Right atrium auricular region (tissue), 2 donors: ENCODE measurements around the gene CHST3. TPM values are rescaled to one million over a fixed set of nuclear protein-coding genes. Genes with fewer than 3 reads are reported as not detected.

Experiments used
- DNase-seq: peaks from one replicate; pipeline ENCODE4 v3.0.0-alpha.2; 2019; ENCODE audit warnings: low spot score
- H3K27ac ChIP-seq, 2 donors: fragments of 200-600 bp; sonication (generic); 1 replicate in 1 of 2; 2 replicates in 1 of 2; pipeline ENCODE4 v1.5.1; 2016 to 2019
- H3K27me3 ChIP-seq, 2 donors: fragments of 200-600 bp; sonication (generic); one replicate each; pipeline versions ENCODE4 v1.5.1 to v1.6.0; 2017 to 2019
- H3K36me3 ChIP-seq: fragments of 200-600 bp; sonication (generic); one replicate; pipeline ENCODE4 v1.5.1; 2016
- H3K4me1 ChIP-seq, 2 donors: fragments of 200-600 bp; sonication (generic); one replicate each; pipeline versions ENCODE4 v1.5.1 to v1.6.0; 2017 to 2019
- H3K4me3 ChIP-seq, 2 donors: fragments of 200-600 bp; sonication (generic); 1 replicate in 1 of 2; 2 replicates in 1 of 2; pipeline ENCODE4 v1.5.1; 2017 to 2019; ENCODE audit warnings: mild to moderate bottlenecking in 1 of 2, moderate library complexity in 1 of 2
- H3K9me3 ChIP-seq, 2 donors: fragments of 200-600 bp; sonication (generic); one replicate each; pipeline ENCODE4 v1.5.1; 2019
- CTCF ChIP-seq, 2 donors: fragments of 200-600 bp; sonication (generic); IDR thresholded peaks; one replicate each; pipeline ENCODE4 v1.5.1; 2019; ENCODE audit warnings: antibody characterized with exemption in 2 of 2
- total RNA-seq, 2 donors: library from RNA; depleted of rRNA; stranded (reverse); fragments of >200 nt; gene quantifications; one replicate each; pipeline ENCODE4 v1.1.0, GENCODE V29; 2016

The CHST3 gene
- total RNA-seq, 2 donors from 2014 or later: 21.3 to 45.4 TPM

DNA sequence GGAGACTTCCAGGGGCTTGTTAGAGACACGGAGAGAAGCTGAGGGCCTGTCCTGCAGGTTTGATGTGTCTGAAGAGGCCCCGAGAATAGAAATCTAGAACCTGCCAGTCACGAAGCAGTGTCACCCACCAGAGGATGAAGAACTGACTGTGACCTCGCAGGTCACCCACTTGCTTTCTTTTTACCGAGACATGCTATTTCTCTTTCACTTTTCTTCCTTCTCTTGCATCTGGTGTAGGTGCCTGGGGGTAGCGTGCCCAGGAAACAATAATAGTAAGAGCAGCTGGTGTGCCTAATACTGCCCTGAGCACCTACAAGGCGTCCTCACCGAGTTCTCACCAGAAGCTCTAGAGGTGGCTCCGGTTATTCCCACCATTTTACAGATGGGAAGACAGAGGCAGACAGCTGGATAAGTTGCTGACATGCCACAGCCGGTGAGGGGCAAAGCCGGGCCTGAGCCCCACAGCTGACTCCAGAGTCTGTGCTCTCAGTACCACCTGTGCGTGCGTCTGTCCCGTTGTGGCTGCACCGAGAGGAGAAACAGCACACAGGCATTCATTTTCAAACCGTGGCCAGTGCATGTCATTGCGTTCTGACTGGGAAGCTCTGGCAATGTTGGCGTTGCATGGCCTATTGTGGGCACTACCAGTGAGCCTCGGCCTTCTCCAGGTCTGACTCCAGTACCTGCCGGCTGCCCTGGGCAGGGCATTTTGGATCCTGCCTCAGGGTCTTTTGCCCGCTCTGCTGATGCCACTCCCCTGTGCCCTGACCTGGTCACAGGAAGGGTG, 7.8 kb downstream of the CHST3 start:
- peaks cover 0 to 95% of the 10 kb centered on the region in 2 donors for H3K4me1 ChIP-seq
- peak overlapping the region; percentile 75 to 80 for H3K27ac ChIP-seq
- H3K27me3 ChIP-seq: no peaks in the 10 kb centered on the region
- DNase-seq: no peak
- H3K4me3 ChIP-seq: no peak overlapping the region
- no peaks in the 10 kb centered on the region for H3K9me3 ChIP-seq
- no peaks in the 10 kb centered on the region for H3K36me3 ChIP-seq
- TF ChIP-seq CTCF (IDR thresholded peaks at IDR 0.05): no peak

- no peak for DNase-seq
- no peak for TF ChIP-seq CTCF (IDR thresholded peaks at IDR 0.05)
- Histone ChIP-seq H3K27me3 (no peaks in the 10 kb centered on the region), H3K4me1 (peaks cover 0 to 97% of the 10 kb centered on the region in 2 donors), H3K4me3 (no peak overlapping the region), H3K36me3 (no peaks in the 10 kb centered on the region), H3K9me3 (no peaks in the 10 kb centered on the region), H3K27ac (peak overlapping the region; percentile 80 to 83)
Measured at GRCh38 chr10:71972746-71973695, 8.8 kb downstream of the CHST3 start.

GRCh38 chr10:71973777-71974488, 9.7 kb downstream of the CHST3 start:
- peak overlapping the region; percentile 80 to 83 for H3K27ac ChIP-seq
- H3K4me3 ChIP-seq: no peak overlapping the region
- H3K4me1 ChIP-seq: peaks cover 0 to 99% of the 10 kb centered on the region in 2 donors
- H3K27me3 ChIP-seq: no peaks in the 10 kb centered on the region
- DNase-seq: no peak
- TF ChIP-seq CTCF (IDR thresholded peaks at IDR 0.05): no peak
- H3K36me3 ChIP-seq: no peaks in the 10 kb centered on the region
- H3K9me3 ChIP-seq: no peaks in the 10 kb centered on the region

GRCh38 chr10:71974489-71975021, 10.4 kb downstream of the CHST3 start:
- Histone ChIP-seq H3K9me3 (no peaks in the 10 kb centered on the region), H3K4me1 (peaks cover 0 to 99% of the 10 kb centered on the region in 2 donors), H3K36me3 (no peaks in the 10 kb centered on the region), H3K27ac (peak overlapping the region; percentile 80 to 83), H3K27me3 (no peaks in the 10 kb centered on the region), H3K4me3 (no peak overlapping the region)
- TF ChIP-seq CTCF (IDR thresholded peaks at IDR 0.05): no peak
- DNase-seq: no peak

DNA sequence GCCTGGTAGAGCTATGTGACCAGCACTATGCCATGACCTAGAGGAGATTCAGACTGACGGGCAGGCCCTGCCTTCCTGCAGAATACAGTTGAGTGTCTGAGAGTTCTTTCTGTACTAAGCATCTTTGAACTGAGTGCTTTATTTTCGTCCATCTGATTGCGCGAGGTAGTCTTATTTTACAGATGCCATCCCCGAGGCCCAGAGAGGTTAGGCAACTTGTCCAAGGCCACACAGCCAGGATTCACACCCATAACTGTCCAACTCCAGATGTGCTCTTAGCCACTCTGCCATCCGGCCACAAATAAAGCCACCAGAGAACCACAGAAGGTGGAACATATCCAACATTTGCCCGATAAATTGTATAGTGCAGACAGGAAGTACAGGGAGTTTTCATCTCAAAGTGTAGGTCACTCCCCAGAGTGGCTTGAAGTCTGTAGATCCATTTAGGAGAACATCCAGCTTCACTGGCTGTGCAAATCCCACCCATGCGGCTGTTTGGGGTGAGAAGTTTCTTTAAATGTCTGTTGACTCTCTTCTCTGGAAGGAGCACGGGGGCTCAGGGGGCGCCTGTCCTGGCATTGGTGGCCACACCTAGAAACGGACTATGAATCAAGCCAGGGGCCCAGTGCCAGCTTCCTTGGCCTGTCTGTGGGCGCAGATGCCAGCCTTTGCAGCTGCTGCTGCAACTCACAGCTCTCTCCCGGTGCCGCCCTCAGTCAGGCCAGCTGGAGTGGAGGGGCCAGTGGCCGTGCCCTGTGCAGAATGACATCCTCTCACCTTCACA, 11.1 kb downstream of the CHST3 start:
- no peak for DNase-seq
- no peak overlapping the region for H3K4me3 ChIP-seq
- no peaks in the 10 kb centered on the region for H3K9me3 ChIP-seq
- H3K27me3 ChIP-seq: no peaks in the 10 kb centered on the region
- peaks cover 0 to 99% of the 10 kb centered on the region in 2 donors for H3K4me1 ChIP-seq
- no peaks in the 10 kb centered on the region for H3K36me3 ChIP-seq
- TF ChIP-seq CTCF (IDR thresholded peaks at IDR 0.05): no peak
- peak overlapping the region; percentile 80 to 83 for H3K27ac ChIP-seq
